ENCODE measurements around the gene TTC6.

The TTC6 gene

DNA sequence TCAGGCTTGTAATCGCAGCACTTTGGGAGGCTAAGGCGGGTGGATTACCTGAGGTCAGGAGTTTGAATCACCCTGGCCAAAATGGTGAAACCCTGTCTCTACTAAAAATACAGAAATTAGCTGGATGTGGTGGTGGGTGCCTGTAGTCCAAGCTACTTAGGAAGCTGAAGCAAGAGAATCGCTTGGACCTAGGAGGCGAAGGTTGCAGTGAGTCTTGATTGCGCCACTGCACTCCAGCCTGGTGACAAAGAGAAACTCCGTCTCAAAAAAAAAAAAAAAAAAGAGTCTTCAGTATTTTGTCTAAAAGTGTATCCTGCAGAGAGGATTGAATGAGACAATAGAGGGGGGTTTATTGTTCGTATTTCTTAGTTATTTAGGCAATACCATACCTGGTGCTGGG lies 25.7 kb upstream of the TTC6 start:
- no peaks in the 10 kb centered on the region for H3K27me3 ChIP-seq (ENCODE audit: insufficient read depth, low read length)
- no peaks in the 10 kb centered on the region for H3K36me3 ChIP-seq (ENCODE audit: insufficient read depth, low read depth, low read length)
- H3K9me3 ChIP-seq (ENCODE audit: insufficient read depth, low read depth, low read length), result no peaks in the 10 kb centered on the region
- peaks cover 9% of the 10 kb centered on the region; the same call in 1 of the 2 replicates for H3K4me1 ChIP-seq (ENCODE audit: insufficient read depth, low read length)
- H3K27ac ChIP-seq (ENCODE audit: low read length), result no peak overlapping the region
- H3K4me3 ChIP-seq (ENCODE audit: low read length), result no peak overlapping the region
- H3K9ac ChIP-seq (ENCODE audit: low read depth, low read length), result no peak overlapping the region

DNA sequence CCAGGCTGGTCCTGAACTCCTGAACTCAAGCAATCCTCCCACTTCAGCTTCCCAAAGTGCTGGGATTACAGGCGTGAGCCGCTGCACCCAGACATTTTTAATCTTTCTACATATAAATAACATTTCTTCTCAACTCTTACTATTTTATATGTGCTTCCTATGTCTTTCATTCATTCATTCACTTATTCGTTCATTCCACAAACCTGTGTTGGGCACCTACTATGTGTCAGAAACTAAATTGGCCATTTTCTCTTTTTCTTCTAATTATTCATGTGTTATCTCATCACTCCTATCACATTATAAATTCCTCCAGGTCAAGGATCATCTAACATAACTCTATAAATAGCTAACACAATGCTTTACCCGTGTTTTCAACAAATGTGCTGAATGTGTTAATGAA lies 24.0 kb upstream of the TTC6 start:
- no peak overlapping the region for H3K27ac ChIP-seq (ENCODE audit: low read length)
- H3K9me3 ChIP-seq (ENCODE audit: insufficient read depth, low read depth, low read length), result no peaks in the 10 kb centered on the region
- H3K36me3 ChIP-seq (ENCODE audit: insufficient read depth, low read depth, low read length), result no peaks in the 10 kb centered on the region
- H3K4me1 ChIP-seq (ENCODE audit: insufficient read depth, low read length), result peaks cover 8% of the 10 kb centered on the region; the same call in 1 of the 2 replicates
- H3K4me3 ChIP-seq (ENCODE audit: low read length), result no peak overlapping the region
- peaks cover 13% of the 10 kb centered on the region for H3K27me3 ChIP-seq (ENCODE audit: insufficient read depth, low read length)
- no peak overlapping the region for H3K9ac ChIP-seq (ENCODE audit: low read depth, low read length)

DNA sequence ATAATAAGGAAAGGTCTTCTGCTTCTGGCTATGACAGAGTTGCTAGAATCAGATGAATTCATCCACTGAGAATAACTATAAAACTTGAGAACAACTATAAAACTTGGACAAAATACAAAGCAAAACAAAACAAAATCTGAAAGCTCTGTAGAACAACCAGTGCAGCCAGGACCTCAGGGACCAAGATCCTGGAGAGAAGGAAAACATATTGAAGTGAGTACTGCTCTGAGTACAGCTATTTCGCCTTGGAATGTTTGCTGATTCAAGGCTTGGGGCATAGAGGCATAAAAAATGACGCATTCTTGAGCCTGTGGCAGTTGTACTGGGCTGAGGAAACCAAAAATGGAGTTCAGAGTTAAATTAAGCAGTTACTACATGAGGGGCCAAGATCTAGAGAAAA lies 22.1 kb upstream of the TTC6 start:
- Histone ChIP-seq H3K27me3 (ENCODE audit: insufficient read depth, low read length) (peaks cover 33% of the 10 kb centered on the region), H3K9me3 (ENCODE audit: insufficient read depth, low read depth, low read length) (no peaks in the 10 kb centered on the region), H3K36me3 (ENCODE audit: insufficient read depth, low read depth, low read length) (no peaks in the 10 kb centered on the region), H3K9ac (ENCODE audit: low read depth, low read length) (no peak overlapping the region), H3K27ac (ENCODE audit: low read length) (no peak overlapping the region), H3K4me3 (ENCODE audit: low read length) (no peak overlapping the region), H3K4me1 (ENCODE audit: insufficient read depth, low read length) (no peaks in the 10 kb centered on the region)

DNA sequence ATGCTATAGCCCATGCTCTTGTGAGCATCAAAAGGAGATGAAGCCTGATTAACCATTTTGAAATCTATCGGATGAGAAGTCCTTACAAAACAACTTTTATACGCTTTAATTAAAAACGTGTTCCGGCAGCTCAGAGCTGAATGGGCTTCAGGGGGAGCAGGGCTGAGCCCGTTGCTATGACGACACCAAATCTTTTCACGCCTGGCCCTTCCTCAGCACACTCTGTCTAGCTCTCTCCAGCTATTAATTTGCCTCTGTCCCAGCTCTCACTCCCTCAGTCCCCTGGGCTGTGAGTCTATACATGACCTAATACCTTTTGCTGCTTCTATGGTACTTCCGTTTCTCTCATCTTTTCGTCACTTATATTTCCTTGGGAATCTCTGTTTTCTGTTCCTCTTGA lies 16.2 kb upstream of the TTC6 start:
- H3K9me3 ChIP-seq (ENCODE audit: insufficient read depth, low read depth, low read length), result no peaks in the 10 kb centered on the region
- peaks cover 92% of the 10 kb centered on the region for H3K27me3 ChIP-seq (ENCODE audit: insufficient read depth, low read length)
- no peaks in the 10 kb centered on the region for H3K36me3 ChIP-seq (ENCODE audit: insufficient read depth, low read depth, low read length)
- H3K4me1 ChIP-seq (ENCODE audit: insufficient read depth, low read length), result peaks cover 3% of the 10 kb centered on the region
- no peak overlapping the region for H3K9ac ChIP-seq (ENCODE audit: low read depth, low read length)
- H3K27ac ChIP-seq (ENCODE audit: low read length), result no peak overlapping the region
- no peak overlapping the region for H3K4me3 ChIP-seq (ENCODE audit: low read length)

DNA sequence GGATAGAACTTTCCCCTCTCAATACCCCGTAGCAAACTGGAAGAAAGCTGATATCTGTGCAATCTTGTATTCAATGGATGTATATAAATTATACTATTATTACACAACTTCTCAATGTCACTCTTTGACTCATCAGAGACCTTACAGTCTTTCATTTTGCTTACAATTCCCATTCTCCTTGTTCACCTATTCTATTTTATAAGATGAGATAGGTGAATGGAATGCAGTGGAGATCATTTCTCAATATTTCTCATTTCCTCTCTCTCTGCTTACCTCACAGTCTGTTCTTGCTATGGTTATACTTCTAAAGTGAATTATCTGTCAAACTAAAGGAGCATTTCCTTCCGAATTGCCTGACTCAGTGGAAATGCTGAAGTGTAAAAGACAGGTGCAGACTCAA lies 15.3 kb upstream of the TTC6 start:
- Histone ChIP-seq H3K4me3 (ENCODE audit: low read length) (no peak overlapping the region), H3K27ac (ENCODE audit: low read length) (no peak overlapping the region), H3K9ac (ENCODE audit: low read depth, low read length) (no peak overlapping the region), H3K27me3 (ENCODE audit: insufficient read depth, low read length) (peaks cover 100% of the 10 kb centered on the region), H3K9me3 (ENCODE audit: insufficient read depth, low read depth, low read length) (no peaks in the 10 kb centered on the region), H3K36me3 (ENCODE audit: insufficient read depth, low read depth, low read length) (no peaks in the 10 kb centered on the region), H3K4me1 (ENCODE audit: insufficient read depth, low read length) (peaks cover 9% of the 10 kb centered on the region)

DNA sequence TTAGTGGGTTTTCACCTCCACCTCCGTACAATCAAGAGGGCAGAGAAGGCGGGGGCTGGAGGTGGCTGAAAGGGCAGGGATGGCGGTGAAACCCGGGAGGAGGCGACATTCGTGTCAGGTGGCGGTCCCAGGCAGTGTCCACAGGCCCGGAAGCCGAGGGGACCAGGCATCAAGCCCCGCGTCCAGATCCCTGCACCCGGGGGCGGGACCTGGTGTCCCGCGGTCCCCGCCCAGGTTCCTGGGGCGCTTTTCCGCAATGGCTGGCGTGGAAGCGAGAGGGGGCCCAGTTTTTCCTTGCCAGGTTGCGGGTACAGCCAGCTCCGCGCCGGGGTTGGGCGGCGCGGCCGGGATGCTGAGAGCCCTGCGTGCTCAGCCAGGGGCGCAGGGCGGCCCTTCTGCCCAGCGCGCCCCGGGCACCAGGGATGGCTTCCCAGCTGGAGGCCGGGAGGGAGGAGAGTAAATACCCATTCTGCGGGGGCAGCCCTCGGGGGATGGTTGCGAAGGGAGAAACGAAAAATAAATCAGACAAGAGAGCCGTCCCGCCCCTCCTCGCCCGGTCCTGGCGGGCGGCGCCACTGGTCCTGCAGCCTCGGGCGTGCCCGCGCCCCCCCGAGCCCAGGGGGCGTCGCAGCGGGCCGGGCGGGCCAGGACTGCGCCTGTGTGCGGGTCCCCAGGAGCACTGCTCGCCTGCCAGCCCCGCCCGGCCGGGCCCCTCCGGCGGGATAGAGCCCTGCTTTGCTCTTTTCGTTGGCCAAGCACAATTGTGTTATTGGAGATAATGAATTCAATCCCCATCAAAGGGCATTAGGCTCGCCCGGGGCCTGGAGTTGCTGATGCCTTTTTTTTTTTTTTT lies 11.8 kb upstream of the TTC6 start:
- H3K9ac ChIP-seq (ENCODE audit: low read depth, low read length), result no peak overlapping the region
- no peaks in the 10 kb centered on the region for H3K36me3 ChIP-seq (ENCODE audit: insufficient read depth, low read depth, low read length)
- H3K4me3 ChIP-seq (ENCODE audit: low read length), result peak overlapping the region; percentile 32; the same call in 1 of the 2 replicates
- no peaks in the 10 kb centered on the region for H3K9me3 ChIP-seq (ENCODE audit: insufficient read depth, low read depth, low read length)
- peaks cover 100% of the 10 kb centered on the region for H3K27me3 ChIP-seq (ENCODE audit: insufficient read depth, low read length)
- no peak overlapping the region for H3K27ac ChIP-seq (ENCODE audit: low read length)
- peaks cover 23% of the 10 kb centered on the region for H3K4me1 ChIP-seq (ENCODE audit: insufficient read depth, low read length)

DNA sequence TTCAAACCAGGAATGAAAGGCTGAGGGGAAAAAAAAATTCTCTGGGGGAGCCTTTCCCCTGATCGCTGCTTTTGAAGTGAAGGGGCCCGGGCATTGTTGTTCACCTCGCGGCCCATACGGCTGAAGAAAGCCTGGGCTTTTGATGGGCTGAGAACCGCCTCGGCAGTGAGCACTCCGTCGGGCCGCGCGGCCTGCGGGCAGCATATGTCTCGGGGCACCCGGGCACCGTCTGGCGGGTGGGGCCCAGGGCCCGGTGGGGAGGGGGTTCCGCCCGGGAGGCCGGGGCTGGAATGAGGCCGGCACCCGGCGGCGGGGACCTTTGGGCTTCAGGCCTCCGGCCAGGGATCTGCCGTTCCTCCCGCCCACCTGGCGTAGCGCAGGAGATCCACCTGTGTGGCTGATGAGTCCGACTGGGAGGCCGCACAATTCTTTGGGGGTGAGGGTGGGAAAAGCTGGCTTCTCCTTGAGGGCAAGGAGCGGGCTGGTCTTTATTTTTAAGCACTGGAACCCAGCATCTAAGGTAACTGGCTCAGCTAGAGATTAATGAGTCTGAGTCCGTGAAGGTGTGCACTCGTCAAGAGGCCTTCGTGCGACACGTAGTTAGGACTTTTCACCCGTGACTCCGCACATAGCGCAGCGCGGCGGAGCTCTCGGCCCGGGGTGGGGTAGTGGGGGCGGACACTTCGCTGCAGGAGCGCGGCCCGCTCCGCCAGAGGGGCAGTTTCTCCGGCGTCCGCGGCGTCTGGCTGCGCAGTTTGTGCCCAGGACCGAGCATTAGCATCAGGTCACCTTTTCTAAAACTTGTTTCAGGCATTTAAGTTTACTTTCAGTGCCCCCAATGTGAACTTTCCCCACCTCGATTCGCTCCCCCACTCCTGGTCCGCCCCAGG lies 11.0 kb upstream of the TTC6 start:
- no peaks in the 10 kb centered on the region for H3K9me3 ChIP-seq (ENCODE audit: insufficient read depth, low read depth, low read length)
- no peaks in the 10 kb centered on the region for H3K36me3 ChIP-seq (ENCODE audit: insufficient read depth, low read depth, low read length)
- peaks cover 100% of the 10 kb centered on the region for H3K27me3 ChIP-seq (ENCODE audit: insufficient read depth, low read length)
- peak overlapping the region; percentile 7; the same call in 1 of the 2 replicates for H3K4me3 ChIP-seq (ENCODE audit: low read length)
- H3K27ac ChIP-seq (ENCODE audit: low read length), result no peak overlapping the region
- no peak overlapping the region for H3K9ac ChIP-seq (ENCODE audit: low read depth, low read length)
- H3K4me1 ChIP-seq (ENCODE audit: insufficient read depth, low read length), result peaks cover 23% of the 10 kb centered on the region

DNA sequence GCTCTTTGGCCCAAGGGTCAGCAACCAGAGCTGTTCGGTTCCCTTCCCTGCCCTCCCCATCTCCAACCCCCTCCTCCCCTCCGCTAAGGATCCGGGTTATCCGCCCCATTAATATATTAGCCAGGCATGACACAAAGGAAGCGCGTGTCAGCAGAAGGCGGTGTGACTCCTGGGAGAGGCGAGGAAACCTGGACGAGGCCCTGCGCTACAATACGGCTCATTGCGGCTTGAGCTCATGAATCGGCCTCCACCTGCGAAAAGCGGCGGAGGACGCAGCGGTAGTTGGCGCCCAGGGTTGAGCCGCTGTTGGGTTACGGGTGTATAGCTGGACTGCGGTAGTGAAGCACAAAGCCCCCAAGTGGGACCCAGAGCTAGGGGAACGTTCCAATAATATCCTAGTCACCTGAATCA lies 10.3 kb upstream of the TTC6 start:
- Histone ChIP-seq H3K4me1 (ENCODE audit: insufficient read depth, low read length) (peaks cover 23% of the 10 kb centered on the region), H3K27ac (ENCODE audit: low read length) (no peak overlapping the region), H3K9ac (ENCODE audit: low read depth, low read length) (no peak overlapping the region), H3K4me3 (ENCODE audit: low read length) (peak overlapping the region; percentile 7; the same call in 1 of the 2 replicates), H3K9me3 (ENCODE audit: insufficient read depth, low read depth, low read length) (no peaks in the 10 kb centered on the region), H3K36me3 (ENCODE audit: insufficient read depth, low read depth, low read length) (no peaks in the 10 kb centered on the region), H3K27me3 (ENCODE audit: insufficient read depth, low read length) (peaks cover 100% of the 10 kb centered on the region)

DNA sequence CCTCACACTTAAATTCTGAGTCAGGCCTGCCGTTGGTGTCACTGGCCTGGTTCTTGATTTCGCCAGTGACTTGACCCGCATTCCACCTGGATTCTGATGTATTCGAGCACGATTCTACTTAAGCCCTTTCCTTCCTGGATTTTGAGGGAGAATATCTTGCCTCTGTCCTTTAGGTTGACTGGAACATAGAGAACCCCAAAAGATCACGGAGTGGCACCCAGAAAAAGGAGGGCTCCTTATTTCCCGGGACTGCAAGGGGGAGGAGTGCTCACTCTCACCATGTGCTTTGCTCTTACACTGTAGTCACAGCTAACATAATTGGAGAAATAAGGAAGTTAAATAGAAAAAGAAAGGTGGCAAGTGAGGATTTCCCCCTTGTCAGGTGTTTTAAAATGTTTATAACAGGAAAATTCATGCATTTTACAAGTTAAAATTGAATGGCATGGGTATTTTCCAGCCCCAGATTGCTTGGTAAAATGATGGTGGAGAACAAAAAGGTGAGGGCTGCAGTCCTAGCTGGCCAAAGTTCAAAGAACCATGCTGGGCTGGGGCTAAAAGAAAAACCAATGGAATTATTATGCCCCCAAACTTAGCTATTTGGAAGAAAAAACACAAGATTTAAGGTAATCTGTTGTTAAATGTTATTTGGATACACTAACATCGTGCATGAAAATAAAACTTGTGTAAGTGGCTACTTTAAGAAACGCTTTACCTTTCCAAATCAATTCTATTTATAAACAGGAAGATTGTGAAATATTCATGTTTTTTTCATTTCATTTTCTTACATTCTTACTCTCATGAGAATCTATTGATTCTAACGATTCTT lies 9.2 kb upstream of the TTC6 start:
- H3K4me3 ChIP-seq (ENCODE audit: low read length), result no peak overlapping the region
- H3K36me3 ChIP-seq (ENCODE audit: insufficient read depth, low read depth, low read length), result no peaks in the 10 kb centered on the region
- H3K9ac ChIP-seq (ENCODE audit: low read depth, low read length), result no peak overlapping the region
- peaks cover 100% of the 10 kb centered on the region for H3K27me3 ChIP-seq (ENCODE audit: insufficient read depth, low read length)
- peaks cover 23% of the 10 kb centered on the region for H3K4me1 ChIP-seq (ENCODE audit: insufficient read depth, low read length)
- no peaks in the 10 kb centered on the region for H3K9me3 ChIP-seq (ENCODE audit: insufficient read depth, low read depth, low read length)
- no peak overlapping the region for H3K27ac ChIP-seq (ENCODE audit: low read length)

DNA sequence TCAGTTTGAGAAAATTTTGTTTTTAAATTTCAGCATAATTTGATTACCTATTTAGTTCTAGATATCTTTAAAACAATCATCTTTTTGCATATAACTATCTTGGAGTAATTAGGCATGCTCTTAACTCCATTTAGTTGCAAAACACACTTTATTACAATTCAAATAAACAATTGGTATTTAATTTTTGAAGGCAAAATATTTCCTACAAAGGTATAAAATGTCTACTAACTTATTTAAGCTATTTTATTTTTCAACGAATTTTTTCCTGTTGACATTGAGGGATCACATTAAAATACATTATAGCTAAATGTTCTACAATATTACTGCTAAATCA lies 8.7 kb upstream of the TTC6 start:
- Histone ChIP-seq H3K9me3 (ENCODE audit: insufficient read depth, low read depth, low read length) (no peaks in the 10 kb centered on the region), H3K27ac (ENCODE audit: low read length) (no peak overlapping the region), H3K27me3 (ENCODE audit: insufficient read depth, low read length) (peaks cover 100% of the 10 kb centered on the region), H3K4me1 (ENCODE audit: insufficient read depth, low read length) (peaks cover 23% of the 10 kb centered on the region), H3K36me3 (ENCODE audit: insufficient read depth, low read depth, low read length) (no peaks in the 10 kb centered on the region), H3K9ac (ENCODE audit: low read depth, low read length) (no peak overlapping the region), H3K4me3 (ENCODE audit: low read length) (no peak overlapping the region)

DNA sequence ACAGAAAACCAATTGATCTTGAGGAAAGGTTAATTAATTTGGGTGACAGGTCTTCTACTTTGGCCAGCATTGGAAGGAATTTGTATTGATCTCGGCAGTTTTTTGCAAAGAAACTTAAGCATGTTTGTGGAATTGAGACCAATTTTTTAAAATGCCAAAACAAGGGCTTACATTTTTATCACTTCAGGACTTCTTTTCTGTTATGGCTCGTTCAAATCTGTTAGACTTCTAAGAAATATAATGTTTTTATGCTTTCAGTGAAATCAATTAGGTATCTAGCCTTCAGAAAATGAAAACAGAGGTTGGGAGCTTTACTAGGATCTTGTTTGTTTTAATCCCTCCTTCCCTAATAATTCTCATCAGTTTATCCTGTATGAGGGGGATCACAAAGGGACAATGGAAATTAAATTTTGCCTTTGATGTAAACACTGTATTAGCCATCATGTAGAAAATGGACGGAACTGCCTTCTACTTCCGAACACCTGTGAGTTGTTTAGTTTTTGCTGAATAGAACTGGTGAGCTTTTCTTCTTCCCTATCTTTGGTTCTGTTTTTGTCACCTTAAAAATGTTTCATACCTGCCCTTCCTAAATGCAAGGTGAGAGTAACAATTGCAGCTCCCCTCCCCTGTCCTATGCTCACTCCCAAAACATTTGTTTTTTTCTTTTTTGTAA lies 8.2 kb upstream of the TTC6 start:
- no peak overlapping the region for H3K27ac ChIP-seq (ENCODE audit: low read length)
- peaks cover 23% of the 10 kb centered on the region for H3K4me1 ChIP-seq (ENCODE audit: insufficient read depth, low read length)
- H3K36me3 ChIP-seq (ENCODE audit: insufficient read depth, low read depth, low read length), result no peaks in the 10 kb centered on the region
- no peak overlapping the region for H3K9ac ChIP-seq (ENCODE audit: low read depth, low read length)
- no peaks in the 10 kb centered on the region for H3K9me3 ChIP-seq (ENCODE audit: insufficient read depth, low read depth, low read length)
- peaks cover 100% of the 10 kb centered on the region for H3K27me3 ChIP-seq (ENCODE audit: insufficient read depth, low read length)
- H3K4me3 ChIP-seq (ENCODE audit: low read length), result peak overlapping the region; percentile 66
